ENCODE measurements around the gene GP5. TPM values are rescaled to one million over a fixed set of nuclear protein-coding genes. Genes with fewer than 3 reads are reported as not detected.

GP5 gene
- total RNA-seq, 4 donors from 2014 or later, result not detected

DNA sequence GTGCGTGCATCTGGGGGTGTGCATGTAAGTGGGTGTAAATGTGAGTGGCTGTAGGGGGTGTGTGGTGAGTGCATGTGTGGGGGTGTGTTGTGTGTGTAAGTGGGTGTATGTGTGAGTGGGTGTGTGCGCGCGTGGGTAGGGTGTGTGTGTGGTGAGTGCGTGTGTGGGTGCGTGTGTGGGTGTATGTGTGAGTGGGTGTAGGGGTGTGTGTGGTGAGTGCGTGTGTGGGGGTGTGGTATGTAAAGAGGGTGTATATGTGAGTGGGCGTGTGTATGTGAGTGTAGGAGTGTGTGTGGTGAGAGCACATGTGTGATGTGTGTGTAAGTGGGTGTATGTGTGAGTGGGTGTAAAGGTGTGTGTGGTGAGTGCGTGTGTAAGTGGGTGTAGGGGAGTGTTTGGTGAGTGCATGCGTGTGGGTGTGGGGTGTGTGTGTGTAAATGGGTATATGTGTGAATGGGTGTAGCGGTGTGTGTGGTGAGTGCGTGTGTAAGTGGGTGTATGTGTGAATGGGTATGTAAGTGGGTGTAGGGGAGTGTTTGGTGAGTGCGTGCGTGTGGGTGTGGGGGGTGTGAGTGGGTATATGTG is 47.0 kb downstream of the GP5 start:
- TF ChIP-seq, protein P1, sequence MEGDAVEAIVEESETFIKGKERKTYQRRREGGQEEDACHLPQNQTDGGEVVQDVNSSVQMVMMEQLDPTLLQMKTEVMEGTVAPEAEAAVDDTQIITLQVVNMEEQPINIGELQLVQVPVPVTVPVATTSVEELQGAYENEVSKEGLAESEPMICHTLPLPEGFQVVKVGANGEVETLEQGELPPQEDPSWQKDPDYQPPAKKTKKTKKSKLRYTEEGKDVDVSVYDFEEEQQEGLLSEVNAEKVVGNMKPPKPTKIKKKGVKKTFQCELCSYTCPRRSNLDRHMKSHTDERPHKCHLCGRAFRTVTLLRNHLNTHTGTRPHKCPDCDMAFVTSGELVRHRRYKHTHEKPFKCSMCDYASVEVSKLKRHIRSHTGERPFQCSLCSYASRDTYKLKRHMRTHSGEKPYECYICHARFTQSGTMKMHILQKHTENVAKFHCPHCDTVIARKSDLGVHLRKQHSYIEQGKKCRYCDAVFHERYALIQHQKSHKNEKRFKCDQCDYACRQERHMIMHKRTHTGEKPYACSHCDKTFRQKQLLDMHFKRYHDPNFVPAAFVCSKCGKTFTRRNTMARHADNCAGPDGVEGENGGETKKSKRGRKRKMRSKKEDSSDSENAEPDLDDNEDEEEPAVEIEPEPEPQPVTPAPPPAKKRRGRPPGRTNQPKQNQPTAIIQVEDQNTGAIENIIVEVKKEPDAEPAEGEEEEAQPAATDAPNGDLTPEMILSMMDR (IDR thresholded peaks at IDR 0.05; ENCODE audit: low read depth), result no peak

DNA sequence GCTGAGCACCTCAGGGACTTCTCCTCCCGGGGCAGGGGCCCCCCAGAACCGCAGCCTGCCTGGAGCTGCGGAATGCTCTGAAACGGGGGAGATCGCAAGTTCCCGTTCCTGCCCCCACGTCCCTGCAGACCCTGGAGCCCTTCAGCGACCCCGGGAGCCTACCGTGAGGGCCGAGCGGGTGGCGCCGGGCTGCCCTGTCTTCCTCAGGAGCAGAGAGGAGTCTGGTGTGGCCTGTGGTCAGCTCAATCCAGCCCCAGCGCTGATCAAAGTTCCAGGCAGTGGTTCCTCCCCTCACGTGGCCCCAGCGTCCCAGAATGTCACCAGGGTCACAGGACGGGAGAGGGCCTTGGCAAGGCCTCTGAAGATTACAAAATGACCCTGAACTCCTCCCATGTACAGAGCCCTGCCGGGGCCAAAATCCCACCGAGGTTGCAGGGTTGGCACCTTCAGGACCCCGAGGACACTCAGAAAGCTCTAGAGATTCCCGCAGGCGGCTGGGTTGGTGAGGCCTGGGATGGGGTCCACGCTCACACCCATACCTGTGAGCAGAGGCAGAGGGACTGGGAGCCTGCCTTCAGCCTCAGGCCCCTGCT is 47.9 kb downstream of the GP5 start, which contains the start of gene CPN2:
Gene CPN2, minus strand, starts transcription at position 249 of the 593 bp plus-strand sequence. CDS start 8,626 bp downstream, outside the sequence.
- TF ChIP-seq, protein P1 (IDR thresholded peaks at IDR 0.05; ENCODE audit: low read depth), result no peak

DNA sequence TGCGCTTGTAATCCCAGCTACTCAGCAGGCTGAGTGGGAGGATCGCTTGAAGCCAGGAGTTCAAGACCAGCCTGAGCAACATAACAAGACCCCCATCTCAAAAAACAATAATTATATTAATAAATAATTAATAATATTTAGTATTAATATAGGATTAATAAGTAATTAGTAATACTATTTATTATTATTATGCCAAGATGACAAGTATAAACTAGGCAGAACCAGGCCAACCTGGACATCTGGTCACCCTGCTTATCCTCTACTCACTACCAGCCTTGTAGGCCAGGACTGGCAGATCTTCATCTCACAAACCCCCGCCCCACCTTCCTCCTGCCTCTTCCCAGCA is 48.4 kb downstream of the GP5 start:
- TF ChIP-seq, protein P1 (IDR thresholded peaks at IDR 0.05; ENCODE audit: low read depth), result no peak

GRCh38 chr3:194348354-194348753 is 50.7 kb downstream of the GP5 start:
- TF ChIP-seq, protein P1 (IDR thresholded peaks at IDR 0.05; ENCODE audit: low read depth), result no peak

DNA sequence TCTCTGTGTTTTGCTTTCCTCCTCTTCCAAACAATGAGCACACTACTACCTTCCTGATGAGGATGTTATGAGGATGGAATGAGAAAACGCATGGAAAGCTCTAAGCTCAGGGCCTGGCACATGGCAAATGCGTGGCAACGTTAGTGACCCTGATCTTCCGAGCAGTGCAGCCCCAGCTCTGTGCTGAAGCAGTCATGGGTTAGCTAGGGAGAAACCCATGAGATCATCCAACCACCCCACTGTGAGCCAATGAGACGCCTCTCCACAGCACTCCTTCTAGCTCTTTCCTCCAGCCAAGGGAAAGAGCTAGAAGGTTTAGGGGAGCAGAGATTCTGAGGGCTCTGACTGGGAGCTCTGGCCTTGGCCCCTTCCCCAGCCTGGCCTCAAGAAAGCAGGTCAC is 52.4 kb downstream of the GP5 start:
- TF ChIP-seq, protein P1 (IDR thresholded peaks at IDR 0.05; ENCODE audit: low read depth), result no peak

DNA sequence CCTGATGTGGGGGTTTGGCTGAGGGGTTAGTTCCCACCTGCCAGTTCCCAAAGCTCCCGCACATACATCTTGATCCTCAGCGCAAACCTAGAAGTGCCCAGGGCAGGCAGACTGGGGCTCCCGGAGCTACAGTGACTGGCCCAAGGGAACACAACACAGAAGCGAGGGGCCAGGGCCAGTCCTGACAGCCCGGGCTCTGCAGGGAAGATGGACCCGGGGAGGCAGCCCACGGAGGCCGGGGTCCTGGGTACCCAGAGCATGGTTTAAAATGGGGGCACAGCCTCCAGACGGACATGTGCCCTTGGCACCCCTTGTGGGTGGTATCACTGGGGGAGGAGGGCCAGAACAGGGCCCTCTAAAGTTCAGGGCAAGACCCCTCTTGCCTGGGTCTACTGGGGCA is 53.0 kb downstream of the GP5 start:
- TF ChIP-seq, protein P1 (IDR thresholded peaks at IDR 0.05; ENCODE audit: low read depth), result no peak

Other genes starting within 250 kb of the GP5 start
- under 1 TPM in 2 of 4 donors, not detected in 2; 0.38 to 0.44 TPM for gene CPN2, start 47.9 kb downstream of the GP5 start, total RNA-seq
- under 1 TPM in 2 of 4 donors, not detected in 2; under 0.01 to 0.22 TPM for gene LRRC15, start 29.5 kb downstream of the GP5 start, total RNA-seq
- gene ATP13A3, start 87.7 kb upstream of the GP5 start, total RNA-seq, result 100 to 1,000 TPM; 117 to 222 (median 170) TPM
- gene TMEM44, start 234.2 kb upstream of the GP5 start, total RNA-seq, result 10 to 100 TPM in 2 of 4 donors, 1 to 10 TPM in 2; 8.1 to 17.7 (median 11.6) TPM